H1 (cell line): Measurements from ENCODE around the gene MEX3C.

ENCODE experiments used
- CREB1 ChIP-seq: IDR thresholded peaks from 2 replicates; pipeline ENCODE4 v1.6.1; 2012; ENCODE audit warnings: inconsistent platforms
- EGR1 ChIP-seq: IDR thresholded peaks from 2 replicates; pipeline ENCODE4 v1.6.1; 2011; ENCODE audit warnings: low read depth, low read length, borderline replicate concordance
- EZH2 ChIP-seq: fragments of 200-600 bp; sonication (generic); IDR thresholded peaks from 2 replicates; pipeline ENCODE4 v1.7.1; 2012; ENCODE audit warnings: low read depth, mild to moderate bottlenecking, moderate library complexity, low read length, inconsistent platforms; ENCODE audit not compliant: severe bottlenecking
- JUN ChIP-seq: IDR thresholded peaks from 2 replicates; pipeline ENCODE4 v1.6.1; 2011; ENCODE audit warnings: low read depth, mild to moderate bottlenecking, improper control_type of control experiment, low read length
- MAFK ChIP-seq: IDR thresholded peaks from 2 replicates; pipeline ENCODE4 v1.6.1; 2012; ENCODE audit warnings: low read depth, mild to moderate bottlenecking, improper control_type of control experiment, low read length
- NRF1 ChIP-seq: IDR thresholded peaks from 2 replicates; pipeline ENCODE4 v1.6.1; 2011; ENCODE audit warnings: mild to moderate bottlenecking, low read depth, low read length, improper control_type of control experiment
- SIN3A ChIP-seq, 2 experiments: IDR thresholded peaks in 1 of 2; conservative IDR thresholded peaks in 1 of 2; 2 replicates each; pipeline ENCODE4 v1.6.1; 2011 to 2012; ENCODE audit warnings: low read length in 2 of 2, improper control_type of control experiment in 1 of 2, low read depth in 1 of 2, mild to moderate bottlenecking in 1 of 2
- YY1 ChIP-seq: IDR thresholded peaks from 2 replicates; pipeline ENCODE4 v1.6.1; 2011; ENCODE audit warnings: low read depth, mild to moderate bottlenecking, low read length
- ZNF274 ChIP-seq: IDR thresholded peaks from 2 replicates; pipeline ENCODE4 v1.7.0; 2012; ENCODE audit warnings: low read length, borderline replicate concordance; ENCODE audit errors: extremely low read depth
- TF ChIP-seq, protein P1 (sequence below), 3 experiments: IDR thresholded peaks; 1 replicate in 2 of 3; 2 replicates in 1 of 3; pipeline versions ENCODE4 v1.5.1 to v1.6.1; 2011; ENCODE audit warnings: low read length in 3 of 3, mild to moderate bottlenecking in 3 of 3, inconsistent platforms in 2 of 3, low read depth in 1 of 3, moderate library complexity in 1 of 3; ENCODE audit not compliant: insufficient read depth in 1 of 3; ENCODE audit errors: control extremely low read depth in 1 of 3
- TF ChIP-seq, protein P2 (sequence below): fragments of 300-600 bp; sonication (generic); IDR thresholded peaks from 2 replicates; pipeline ENCODE4 v1.7.1; 2012; ENCODE audit warnings: low read length, moderate library complexity, mild to moderate bottlenecking, inconsistent platforms; ENCODE audit not compliant: insufficient replicate concordance

DNA sequence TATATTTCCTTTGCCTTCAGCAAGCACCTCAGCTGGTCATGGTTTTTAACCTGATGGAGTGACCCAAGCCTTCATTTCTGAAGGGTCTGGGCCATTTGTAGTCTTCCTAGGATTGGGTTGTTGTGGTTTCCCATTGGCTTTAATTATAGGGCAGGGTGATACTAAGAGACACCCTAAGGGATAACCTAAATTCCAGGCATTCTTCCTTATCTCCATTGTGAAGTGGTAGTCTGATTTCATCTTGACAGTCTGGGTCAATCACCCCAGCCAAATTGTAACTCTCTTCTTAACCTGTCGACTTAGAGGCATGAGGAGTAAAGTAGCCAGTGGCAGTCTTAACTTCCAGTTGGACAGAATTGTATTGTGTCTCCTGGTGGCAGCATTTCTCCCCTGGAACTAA, 30.2 kb upstream of the MEX3C start:
- TF ChIP-seq JUN (no peak), MAFK (no peak), EZH2 (no peak), SIN3A (conservative IDR thresholded peaks at IDR 0.05 in 1 of 2, IDR thresholded peaks at IDR 0.05 in 1 of 2; ENCODE audit: low read depth in 1 of 2, low read length in 2 of 2) (no peak), NRF1 (no peak), YY1 (no peak), ZNF274 (no peak), CREB1 (no peak), EGR1 (no peak)
- TF ChIP-seq, protein P1, sequence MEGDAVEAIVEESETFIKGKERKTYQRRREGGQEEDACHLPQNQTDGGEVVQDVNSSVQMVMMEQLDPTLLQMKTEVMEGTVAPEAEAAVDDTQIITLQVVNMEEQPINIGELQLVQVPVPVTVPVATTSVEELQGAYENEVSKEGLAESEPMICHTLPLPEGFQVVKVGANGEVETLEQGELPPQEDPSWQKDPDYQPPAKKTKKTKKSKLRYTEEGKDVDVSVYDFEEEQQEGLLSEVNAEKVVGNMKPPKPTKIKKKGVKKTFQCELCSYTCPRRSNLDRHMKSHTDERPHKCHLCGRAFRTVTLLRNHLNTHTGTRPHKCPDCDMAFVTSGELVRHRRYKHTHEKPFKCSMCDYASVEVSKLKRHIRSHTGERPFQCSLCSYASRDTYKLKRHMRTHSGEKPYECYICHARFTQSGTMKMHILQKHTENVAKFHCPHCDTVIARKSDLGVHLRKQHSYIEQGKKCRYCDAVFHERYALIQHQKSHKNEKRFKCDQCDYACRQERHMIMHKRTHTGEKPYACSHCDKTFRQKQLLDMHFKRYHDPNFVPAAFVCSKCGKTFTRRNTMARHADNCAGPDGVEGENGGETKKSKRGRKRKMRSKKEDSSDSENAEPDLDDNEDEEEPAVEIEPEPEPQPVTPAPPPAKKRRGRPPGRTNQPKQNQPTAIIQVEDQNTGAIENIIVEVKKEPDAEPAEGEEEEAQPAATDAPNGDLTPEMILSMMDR (IDR thresholded peaks at IDR 0.05; ENCODE audit: control extremely low read depth in 1 of 3, insufficient read depth in 1 of 3, low read depth in 1 of 3, low read length in 3 of 3): no peak
- TF ChIP-seq, protein P2, sequence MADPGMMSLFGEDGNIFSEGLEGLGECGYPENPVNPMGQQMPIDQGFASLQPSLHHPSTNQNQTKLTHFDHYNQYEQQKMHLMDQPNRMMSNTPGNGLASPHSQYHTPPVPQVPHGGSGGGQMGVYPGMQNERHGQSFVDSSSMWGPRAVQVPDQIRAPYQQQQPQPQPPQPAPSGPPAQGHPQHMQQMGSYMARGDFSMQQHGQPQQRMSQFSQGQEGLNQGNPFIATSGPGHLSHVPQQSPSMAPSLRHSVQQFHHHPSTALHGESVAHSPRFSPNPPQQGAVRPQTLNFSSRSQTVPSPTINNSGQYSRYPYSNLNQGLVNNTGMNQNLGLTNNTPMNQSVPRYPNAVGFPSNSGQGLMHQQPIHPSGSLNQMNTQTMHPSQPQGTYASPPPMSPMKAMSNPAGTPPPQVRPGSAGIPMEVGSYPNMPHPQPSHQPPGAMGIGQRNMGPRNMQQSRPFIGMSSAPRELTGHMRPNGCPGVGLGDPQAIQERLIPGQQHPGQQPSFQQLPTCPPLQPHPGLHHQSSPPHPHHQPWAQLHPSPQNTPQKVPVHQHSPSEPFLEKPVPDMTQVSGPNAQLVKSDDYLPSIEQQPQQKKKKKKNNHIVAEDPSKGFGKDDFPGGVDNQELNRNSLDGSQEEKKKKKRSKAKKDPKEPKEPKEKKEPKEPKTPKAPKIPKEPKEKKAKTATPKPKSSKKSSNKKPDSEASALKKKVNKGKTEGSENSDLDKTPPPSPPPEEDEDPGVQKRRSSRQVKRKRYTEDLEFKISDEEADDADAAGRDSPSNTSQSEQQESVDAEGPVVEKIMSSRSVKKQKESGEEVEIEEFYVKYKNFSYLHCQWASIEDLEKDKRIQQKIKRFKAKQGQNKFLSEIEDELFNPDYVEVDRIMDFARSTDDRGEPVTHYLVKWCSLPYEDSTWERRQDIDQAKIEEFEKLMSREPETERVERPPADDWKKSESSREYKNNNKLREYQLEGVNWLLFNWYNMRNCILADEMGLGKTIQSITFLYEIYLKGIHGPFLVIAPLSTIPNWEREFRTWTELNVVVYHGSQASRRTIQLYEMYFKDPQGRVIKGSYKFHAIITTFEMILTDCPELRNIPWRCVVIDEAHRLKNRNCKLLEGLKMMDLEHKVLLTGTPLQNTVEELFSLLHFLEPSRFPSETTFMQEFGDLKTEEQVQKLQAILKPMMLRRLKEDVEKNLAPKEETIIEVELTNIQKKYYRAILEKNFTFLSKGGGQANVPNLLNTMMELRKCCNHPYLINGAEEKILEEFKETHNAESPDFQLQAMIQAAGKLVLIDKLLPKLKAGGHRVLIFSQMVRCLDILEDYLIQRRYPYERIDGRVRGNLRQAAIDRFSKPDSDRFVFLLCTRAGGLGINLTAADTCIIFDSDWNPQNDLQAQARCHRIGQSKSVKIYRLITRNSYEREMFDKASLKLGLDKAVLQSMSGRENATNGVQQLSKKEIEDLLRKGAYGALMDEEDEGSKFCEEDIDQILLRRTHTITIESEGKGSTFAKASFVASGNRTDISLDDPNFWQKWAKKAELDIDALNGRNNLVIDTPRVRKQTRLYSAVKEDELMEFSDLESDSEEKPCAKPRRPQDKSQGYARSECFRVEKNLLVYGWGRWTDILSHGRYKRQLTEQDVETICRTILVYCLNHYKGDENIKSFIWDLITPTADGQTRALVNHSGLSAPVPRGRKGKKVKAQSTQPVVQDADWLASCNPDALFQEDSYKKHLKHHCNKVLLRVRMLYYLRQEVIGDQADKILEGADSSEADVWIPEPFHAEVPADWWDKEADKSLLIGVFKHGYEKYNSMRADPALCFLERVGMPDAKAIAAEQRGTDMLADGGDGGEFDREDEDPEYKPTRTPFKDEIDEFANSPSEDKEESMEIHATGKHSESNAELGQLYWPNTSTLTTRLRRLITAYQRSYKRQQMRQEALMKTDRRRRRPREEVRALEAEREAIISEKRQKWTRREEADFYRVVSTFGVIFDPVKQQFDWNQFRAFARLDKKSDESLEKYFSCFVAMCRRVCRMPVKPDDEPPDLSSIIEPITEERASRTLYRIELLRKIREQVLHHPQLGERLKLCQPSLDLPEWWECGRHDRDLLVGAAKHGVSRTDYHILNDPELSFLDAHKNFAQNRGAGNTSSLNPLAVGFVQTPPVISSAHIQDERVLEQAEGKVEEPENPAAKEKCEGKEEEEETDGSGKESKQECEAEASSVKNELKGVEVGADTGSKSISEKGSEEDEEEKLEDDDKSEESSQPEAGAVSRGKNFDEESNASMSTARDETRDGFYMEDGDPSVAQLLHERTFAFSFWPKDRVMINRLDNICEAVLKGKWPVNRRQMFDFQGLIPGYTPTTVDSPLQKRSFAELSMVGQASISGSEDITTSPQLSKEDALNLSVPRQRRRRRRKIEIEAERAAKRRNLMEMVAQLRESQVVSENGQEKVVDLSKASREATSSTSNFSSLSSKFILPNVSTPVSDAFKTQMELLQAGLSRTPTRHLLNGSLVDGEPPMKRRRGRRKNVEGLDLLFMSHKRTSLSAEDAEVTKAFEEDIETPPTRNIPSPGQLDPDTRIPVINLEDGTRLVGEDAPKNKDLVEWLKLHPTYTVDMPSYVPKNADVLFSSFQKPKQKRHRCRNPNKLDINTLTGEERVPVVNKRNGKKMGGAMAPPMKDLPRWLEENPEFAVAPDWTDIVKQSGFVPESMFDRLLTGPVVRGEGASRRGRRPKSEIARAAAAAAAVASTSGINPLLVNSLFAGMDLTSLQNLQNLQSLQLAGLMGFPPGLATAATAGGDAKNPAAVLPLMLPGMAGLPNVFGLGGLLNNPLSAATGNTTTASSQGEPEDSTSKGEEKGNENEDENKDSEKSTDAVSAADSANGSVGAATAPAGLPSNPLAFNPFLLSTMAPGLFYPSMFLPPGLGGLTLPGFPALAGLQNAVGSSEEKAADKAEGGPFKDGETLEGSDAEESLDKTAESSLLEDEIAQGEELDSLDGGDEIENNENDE: no peak
